Suprapubic skin (tissue), 3 donors: ENCODE results near the gene SCD5.

ENCODE experiments used
- EP300 ChIP-seq: sonication (generic); formaldehyde crosslinking; IDR thresholded peaks from one replicate; pipeline ENCODE4 v1.6.1; 2017; ENCODE audit warnings: antibody characterized with exemption
- POLR2A ChIP-seq, 2 donors: fragments of 450-650 bp; IDR thresholded peaks; one replicate each; pipeline ENCODE4 v1.6.1; 2017; ENCODE audit warnings: antibody characterized with exemption in 2 of 2, mild to moderate bottlenecking in 2 of 2, moderate library complexity in 2 of 2
- TF ChIP-seq, protein P1 (sequence below), 2 donors: fragments of 200-600 bp in 1 of 2; fragments of 450-650 bp in 1 of 2; sonication (generic) in 1 of 2; IDR thresholded peaks; one replicate each; pipeline ENCODE4 v1.5.1; 2016 to 2019; ENCODE audit warnings: antibody characterized with exemption in 2 of 2, mild to moderate bottlenecking in 1 of 2, moderate library complexity in 1 of 2

DNA sequence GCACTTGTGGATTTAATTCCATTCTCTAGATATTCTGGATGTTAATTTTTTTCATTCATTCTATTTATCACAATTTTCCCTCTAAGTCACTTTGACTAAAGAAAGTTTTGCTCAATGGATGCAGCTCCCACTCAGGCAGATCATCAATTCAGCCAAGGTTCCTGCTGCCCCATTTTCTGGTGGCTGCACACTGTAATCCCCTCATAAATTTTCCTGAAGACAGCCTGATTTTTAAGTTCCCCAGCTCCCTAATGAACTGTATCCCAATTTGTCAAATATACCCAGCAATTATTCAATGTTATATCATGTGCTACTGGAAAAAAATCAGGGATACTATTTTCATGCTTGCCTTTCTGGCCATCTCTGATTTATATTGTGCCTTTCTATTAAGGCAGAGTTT, 61.2 kb downstream of the SCD5 start:
- TF ChIP-seq, protein P1, sequence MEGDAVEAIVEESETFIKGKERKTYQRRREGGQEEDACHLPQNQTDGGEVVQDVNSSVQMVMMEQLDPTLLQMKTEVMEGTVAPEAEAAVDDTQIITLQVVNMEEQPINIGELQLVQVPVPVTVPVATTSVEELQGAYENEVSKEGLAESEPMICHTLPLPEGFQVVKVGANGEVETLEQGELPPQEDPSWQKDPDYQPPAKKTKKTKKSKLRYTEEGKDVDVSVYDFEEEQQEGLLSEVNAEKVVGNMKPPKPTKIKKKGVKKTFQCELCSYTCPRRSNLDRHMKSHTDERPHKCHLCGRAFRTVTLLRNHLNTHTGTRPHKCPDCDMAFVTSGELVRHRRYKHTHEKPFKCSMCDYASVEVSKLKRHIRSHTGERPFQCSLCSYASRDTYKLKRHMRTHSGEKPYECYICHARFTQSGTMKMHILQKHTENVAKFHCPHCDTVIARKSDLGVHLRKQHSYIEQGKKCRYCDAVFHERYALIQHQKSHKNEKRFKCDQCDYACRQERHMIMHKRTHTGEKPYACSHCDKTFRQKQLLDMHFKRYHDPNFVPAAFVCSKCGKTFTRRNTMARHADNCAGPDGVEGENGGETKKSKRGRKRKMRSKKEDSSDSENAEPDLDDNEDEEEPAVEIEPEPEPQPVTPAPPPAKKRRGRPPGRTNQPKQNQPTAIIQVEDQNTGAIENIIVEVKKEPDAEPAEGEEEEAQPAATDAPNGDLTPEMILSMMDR (IDR thresholded peaks at IDR 0.05), result no peak
- TF ChIP-seq EP300 (no peak), POLR2A (IDR thresholded peaks at IDR 0.05) (no peak)
